Activated T-helper 1 cell treated with anti-CD3 and anti-CD28 coated beads, Interleukin-12 subunit alpha, Interleukin-12 subunit beta, Interleukin-2, Interleukin-4 antibody, amounts not matched to agents 30 ng/mL and 10 ng/mL and 1 ng/mL, durations not matched to agents 14 hours and 24 hours and 36 hours (primary cell): Measurements from ENCODE around the gene PSMD13. TPM values are rescaled to one million over a fixed set of nuclear protein-coding genes. Genes with fewer than 3 reads are reported as not detected.

ENCODE experiments used
- DNase-seq: peaks from one replicate; pipeline ENCODE4 v3.0.0; 2021; ENCODE audit warnings: low spot score
- H3K27ac Mint-ChIP-seq: one replicate; pipeline ENCODE4 v1.8.0; 2021; ENCODE audit warnings: mild to moderate bottlenecking, mixed read lengths
- H3K27me3 Mint-ChIP-seq: one replicate; pipeline ENCODE4 v1.8.0; 2022; ENCODE audit warnings: mild to moderate bottlenecking, moderate library complexity, mixed read lengths; ENCODE audit not compliant: insufficient read depth
- H3K36me3 Mint-ChIP-seq: one replicate; pipeline ENCODE4 v1.8.0; 2021; ENCODE audit warnings: low read depth, mixed read lengths
- H3K4me1 Mint-ChIP-seq: one replicate; pipeline ENCODE4 v1.8.0; 2021; ENCODE audit warnings: low read depth, mixed read lengths
- H3K4me3 Mint-ChIP-seq: one replicate; pipeline ENCODE4 v1.8.0; 2021; ENCODE audit warnings: mild to moderate bottlenecking, moderate library complexity, mixed read lengths
- H3K9me3 Mint-ChIP-seq: one replicate; pipeline ENCODE4 v1.8.0; 2021; ENCODE audit warnings: mixed read lengths
- intact Hi-C: fragments of 100-400 bp; cut with micrococcal nuclease; formaldehyde crosslinking; loops from one replicate; pipeline ENCODE4 v1.15.1; 2024
- total RNA-seq: library from RNA; stranded (reverse); gene quantifications from 2 replicates; pipeline ENCODE4 v1.2.3, GENCODE V29; 2022

Gene PSMD13
- total RNA-seq, 1 donor from 2014 or later: 266 TPM

DNA sequence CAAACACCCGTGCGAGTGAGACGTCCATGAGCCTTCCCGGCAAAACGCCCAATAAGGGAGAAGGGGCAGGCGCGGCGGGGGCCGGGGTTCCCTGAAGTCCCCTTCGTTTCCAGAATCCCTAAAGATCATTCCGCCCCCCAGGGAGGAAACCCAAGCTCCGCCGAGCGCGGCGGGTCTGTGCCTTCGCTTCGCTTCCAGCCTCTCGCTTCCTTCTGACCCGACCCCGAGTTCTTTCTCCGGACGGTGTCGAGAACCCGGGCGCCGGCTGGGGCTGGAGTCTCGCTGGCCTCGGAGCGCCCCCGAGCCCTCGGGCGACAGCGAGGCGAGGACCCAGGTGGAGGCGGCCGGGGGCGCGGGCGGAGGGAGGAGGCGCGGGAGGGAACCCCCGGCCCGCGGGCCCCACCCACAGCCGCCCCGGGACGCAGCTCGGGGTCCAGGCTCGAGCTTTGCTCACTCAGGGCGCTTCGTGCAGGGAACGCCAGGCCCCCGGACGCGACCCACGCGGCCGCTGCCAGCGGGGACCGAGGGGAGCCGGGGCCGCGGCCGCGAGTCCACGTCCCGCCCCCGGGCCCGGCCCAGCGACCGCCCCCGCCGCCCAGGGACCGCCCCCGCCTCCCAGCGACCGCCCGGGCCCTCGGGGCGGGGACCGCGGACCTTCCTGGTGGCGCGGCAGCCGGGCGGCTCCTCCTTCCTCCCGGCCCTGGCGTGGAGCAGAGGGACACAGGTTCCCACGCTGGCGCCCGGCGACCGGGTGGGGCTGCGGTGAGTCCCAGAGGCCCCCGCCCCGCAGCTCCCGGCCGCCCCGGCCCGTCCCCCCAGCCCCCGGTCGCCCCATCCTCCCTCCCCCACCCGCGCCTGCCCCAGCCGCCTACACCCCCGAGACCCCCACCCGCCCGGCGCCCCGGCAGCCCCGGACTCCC, 52.0 kb downstream of the PSMD13 start, which contains the start of gene PGGHG:
Gene PGGHG (plus strand): TSS at position 649 of the 920 bp plus-strand sequence. CDS start 691 bp downstream, outside the sequence.
- DNase-seq: peak; percentile 68
- Mint-ChIP-seq H3K4me1 (peaks cover 35% of the 10 kb centered on the region), H3K4me3 (peak within 1 kb of the TSS; percentile 95), H3K9me3 (no peaks in the 10 kb centered on the region), H3K27ac (peak within 1 kb of the TSS; percentile 98), H3K36me3 (peaks cover 15% of the 10 kb centered on the region), H3K27me3 (peaks cover 6% of the 10 kb centered on the region)
- intact Hi-C loops: loop anchor here (2.0 to 5.0 kb wide), 5 partner anchors 20 to 69 kb away; partner anchors contain the start of genes PSMD13 and SIRT3

DNA sequence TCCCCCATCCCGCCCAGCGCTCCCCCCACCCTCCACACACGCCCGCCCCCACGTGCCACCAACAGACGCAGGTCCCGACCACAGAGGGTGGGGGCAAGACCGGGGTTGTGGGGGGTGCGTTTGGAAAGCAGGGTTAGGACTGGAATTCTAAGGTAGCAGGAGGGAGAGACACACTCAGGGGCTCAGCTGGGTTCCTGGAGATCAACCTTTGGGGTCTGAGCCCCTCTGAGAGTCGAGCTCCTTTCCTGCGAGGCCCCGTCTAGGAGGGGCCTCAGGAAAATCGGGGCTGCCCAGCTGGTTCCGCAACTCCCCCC, 52.6 kb downstream of the PSMD13 start:
- peaks cover 15% of the 10 kb centered on the region for H3K36me3 Mint-ChIP-seq
- DNase-seq: no peak

DNA sequence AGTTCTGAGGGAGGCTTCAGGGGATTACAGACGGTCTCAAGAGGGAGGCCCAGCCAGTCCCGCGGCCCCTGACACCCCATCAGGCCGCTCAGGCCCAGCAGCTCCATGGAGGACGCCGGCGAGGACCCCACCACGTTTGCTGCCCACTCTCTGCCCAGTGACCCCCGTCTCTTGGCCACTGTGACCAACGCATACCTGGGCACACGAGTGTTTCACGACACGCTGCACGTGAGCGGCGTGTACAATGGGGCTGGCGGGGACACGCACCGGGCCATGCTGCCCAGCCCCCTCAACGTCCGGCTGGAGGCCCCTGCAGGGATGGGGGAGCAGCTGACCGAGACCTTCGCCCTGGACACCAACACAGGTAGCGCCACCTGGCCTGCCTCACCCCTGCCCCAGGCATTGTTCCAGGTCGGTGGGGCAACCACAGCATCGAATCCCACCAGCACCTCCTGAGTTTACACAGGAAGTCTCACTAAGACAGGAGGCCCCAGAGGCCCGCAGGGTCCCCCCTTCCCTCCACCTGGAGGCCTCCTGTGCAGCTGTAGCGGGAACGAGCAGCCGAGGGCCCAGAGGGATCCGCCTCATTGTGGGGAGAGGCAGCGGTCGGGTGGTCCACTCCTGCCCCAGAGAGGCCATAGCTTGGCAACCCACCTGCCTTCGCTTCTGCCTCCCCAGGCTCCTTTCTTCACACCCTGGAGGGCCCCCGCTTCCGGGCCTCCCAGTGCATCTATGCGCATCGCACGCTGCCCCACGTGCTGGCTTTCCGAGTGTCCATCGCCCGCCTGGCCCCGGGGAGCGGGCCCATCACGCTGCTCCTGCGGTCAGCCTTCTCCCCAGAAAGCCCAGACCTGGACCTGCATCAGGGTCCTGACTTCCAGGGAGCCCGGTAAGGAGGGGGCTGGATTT, 53.2 kb downstream of the PSMD13 start:
- Mint-ChIP-seq H3K27ac (peak overlapping the region; percentile 65), H3K36me3 (peaks cover 15% of the 10 kb centered on the region), H3K27me3 (peaks cover 6% of the 10 kb centered on the region), H3K4me1 (peaks cover 33% of the 10 kb centered on the region), H3K9me3 (no peaks in the 10 kb centered on the region), H3K4me3 (peak overlapping the region; percentile 71)
- no peak for DNase-seq
- intact Hi-C loops: loop anchor here (2.0 to 5.0 kb wide), 5 partner anchors 19 to 67 kb away; partner anchors contain the start of genes PSMD13 and SIRT3

More for the DNA sequence above, 52.6 kb downstream of the PSMD13 start:
- Mint-ChIP-seq H3K27ac (peak overlapping the region; percentile 55), H3K4me3 (peak overlapping the region; percentile 71), H3K4me1 (peaks cover 33% of the 10 kb centered on the region), H3K9me3 (no peaks in the 10 kb centered on the region), H3K27me3 (peaks cover 6% of the 10 kb centered on the region)
- intact Hi-C loops: loop anchor here (2.0 to 5.0 kb wide), 5 partner anchors 19 to 68 kb away; partner anchors contain the start of genes PSMD13 and SIRT3

DNA sequence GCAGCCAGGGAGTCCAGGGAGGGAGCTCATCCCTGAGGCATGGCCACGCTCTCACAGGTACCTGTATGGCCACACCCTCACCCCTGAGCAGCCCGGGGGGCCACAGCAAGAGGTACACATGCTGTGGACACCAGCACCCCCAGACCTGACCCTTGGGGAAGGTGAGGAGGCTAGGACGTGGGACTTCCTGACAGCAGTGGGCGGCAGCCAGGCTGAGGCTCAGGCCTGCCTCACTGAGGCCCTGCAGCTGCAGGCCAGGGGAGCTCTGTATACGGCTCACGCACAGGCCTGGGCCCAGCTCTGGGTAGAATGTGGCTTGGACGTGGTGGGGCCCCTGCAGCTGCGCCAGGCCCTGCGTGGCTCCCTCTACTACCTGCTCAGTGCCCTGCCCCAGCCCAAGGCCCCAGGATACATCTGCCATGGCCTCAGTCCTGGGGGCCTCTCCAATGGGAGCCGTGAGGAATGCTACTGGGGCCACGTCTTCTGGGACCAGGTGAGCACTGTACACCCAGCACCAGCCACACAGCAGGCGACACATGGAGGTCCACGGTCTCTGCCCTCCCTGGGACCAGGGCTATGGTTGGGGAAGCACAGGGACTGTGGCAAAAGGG, 54.0 kb downstream of the PSMD13 start:
- H3K27me3 Mint-ChIP-seq: peaks cover 6% of the 10 kb centered on the region
- H3K36me3 Mint-ChIP-seq: peaks cover 11% of the 10 kb centered on the region
- H3K4me1 Mint-ChIP-seq: peaks cover 29% of the 10 kb centered on the region
- DNase-seq: no peak
- H3K27ac Mint-ChIP-seq: peak overlapping the region; percentile 44
- no peaks in the 10 kb centered on the region for H3K9me3 Mint-ChIP-seq
- intact Hi-C loops: no loop called here
- peak overlapping the region; percentile 71 for H3K4me3 Mint-ChIP-seq

DNA sequence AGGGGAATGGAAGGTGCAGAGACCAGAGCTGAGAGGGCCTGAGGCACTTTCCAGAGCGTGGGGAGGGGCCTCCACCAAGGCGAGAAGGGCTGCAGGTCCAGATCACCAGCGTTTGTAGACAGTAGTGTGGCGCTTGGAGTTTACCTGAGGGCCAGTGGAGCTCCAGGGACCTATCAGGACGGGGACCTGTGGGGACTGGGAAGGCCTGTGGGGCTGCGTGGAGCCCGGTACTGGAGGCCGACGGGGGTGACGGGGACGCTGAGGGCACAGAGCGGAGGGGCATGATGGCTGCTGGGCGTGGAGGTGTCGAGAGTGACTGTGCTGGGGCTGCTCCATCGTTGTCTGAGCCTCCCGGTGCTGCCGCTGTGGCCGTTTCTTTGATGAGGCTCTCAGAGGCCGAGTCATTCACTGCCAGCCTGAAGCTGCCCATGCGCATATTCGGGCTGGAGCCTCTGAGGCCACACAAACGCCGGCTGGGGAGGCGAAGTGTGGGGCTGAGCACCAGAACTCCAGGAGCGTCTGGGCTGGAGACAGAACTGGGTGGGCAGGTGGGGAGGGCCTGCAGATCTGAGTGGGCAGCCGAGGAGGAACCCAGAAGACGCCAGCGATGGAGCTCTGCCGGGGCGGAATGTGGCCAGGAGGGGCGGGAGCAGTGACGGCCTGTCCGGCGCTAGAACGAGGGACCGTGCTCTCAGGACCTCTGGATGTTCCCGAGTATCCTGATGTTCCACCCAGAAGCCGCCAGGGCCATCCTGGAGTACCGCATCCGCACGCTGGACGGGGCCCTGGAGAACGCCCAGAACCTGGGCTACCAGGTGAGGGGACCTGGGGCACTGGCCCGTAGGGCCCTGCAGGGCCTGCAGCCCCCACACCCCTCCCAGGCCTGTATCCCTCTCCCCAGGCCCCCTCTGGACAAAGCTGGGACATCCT, 54.8 kb downstream of the PSMD13 start:
- no peaks in the 10 kb centered on the region for H3K9me3 Mint-ChIP-seq
- H3K36me3 Mint-ChIP-seq: peaks cover 11% of the 10 kb centered on the region
- intact Hi-C loops: no loop called here
- peak overlapping the region; percentile 44 for H3K27ac Mint-ChIP-seq
- H3K4me3 Mint-ChIP-seq: peak overlapping the region; percentile 71
- peaks cover 21% of the 10 kb centered on the region for H3K4me1 Mint-ChIP-seq
- DNase-seq: no peak
- peaks cover 6% of the 10 kb centered on the region for H3K27me3 Mint-ChIP-seq

DNA sequence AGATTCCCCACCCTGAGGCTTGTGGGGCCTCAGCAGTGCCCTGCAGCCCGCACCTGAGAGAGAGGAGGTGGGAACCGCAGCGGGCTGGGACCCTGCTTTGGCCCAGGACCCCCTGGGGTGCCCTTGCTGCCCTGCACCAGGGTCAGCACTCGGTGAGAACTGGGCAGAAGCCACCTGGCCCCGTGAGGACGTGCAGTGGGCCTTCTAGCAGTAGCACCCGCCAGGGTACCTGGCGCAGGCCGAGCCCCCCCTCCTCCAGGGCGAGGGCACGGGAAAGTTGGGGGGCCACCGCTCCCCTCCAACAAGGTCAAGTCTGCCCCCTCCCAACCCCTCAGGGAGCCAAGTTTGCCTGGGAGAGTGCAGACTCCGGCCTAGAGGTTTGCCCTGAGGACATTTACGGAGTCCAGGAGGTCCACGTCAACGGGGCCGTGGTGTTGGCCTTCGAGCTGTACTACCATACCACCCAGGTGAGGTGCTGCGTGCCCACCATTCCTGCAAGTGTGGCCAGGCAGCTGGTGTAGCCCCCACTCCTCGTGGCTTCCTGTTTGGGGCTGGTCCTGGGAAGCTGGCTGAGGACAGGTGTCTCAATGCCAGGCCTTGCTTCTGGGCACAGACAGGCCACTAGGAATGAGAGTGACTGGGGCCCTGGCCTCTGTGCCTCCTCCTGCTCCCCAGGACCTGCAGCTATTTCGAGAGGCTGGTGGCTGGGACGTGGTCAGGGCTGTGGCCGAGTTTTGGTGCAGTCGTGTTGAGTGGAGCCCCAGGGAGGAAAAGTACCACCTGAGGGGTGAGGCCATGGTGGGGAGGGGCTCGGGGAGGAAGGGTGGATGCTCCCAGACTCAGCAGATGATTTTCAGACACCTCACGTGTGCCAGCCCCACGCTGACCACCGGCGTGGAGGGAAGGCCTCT, 55.7 kb downstream of the PSMD13 start:
- Mint-ChIP-seq H3K9me3 (no peaks in the 10 kb centered on the region), H3K4me3 (no peak overlapping the region), H3K27ac (no peak overlapping the region), H3K4me1 (peaks cover 16% of the 10 kb centered on the region), H3K27me3 (peaks cover 2% of the 10 kb centered on the region), H3K36me3 (peaks cover 11% of the 10 kb centered on the region)
- intact Hi-C loops: no loop called here
- DNase-seq: no peak

DNA sequence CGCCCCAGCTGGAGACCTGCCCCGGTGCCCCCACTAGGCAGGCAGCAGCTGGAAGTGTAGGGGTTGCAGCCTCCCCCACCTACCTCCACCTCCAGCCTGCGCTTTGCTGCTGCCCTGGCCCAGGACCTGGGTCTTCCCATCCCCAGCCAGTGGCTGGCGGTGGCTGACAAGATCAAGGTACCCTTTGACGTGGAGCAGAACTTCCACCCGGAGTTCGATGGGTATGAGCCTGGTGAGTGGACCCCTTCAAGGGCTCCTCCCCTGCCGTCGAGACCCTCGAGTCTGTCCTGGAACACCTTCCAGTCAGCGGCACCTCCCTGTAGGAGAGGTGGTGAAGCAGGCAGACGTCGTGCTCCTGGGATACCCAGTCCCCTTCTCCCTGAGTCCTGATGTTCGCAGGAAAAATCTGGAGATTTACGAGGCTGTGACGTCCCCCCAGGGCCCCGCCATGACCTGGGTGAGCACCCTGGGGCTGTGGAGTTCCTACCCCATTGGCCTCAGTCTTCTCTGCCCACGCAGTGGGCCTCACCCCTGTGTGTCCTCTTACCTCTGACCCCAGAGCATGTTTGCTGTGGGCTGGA, 56.6 kb downstream of the PSMD13 start:
- intact Hi-C loops: no loop called here
- peaks cover 1% of the 10 kb centered on the region for H3K27me3 Mint-ChIP-seq
- peaks cover 8% of the 10 kb centered on the region for H3K36me3 Mint-ChIP-seq
- H3K4me3 Mint-ChIP-seq: no peak overlapping the region
- peaks cover 15% of the 10 kb centered on the region for H3K4me1 Mint-ChIP-seq
- H3K27ac Mint-ChIP-seq: no peak overlapping the region
- no peak for DNase-seq
- H3K9me3 Mint-ChIP-seq: no peaks in the 10 kb centered on the region

DNA sequence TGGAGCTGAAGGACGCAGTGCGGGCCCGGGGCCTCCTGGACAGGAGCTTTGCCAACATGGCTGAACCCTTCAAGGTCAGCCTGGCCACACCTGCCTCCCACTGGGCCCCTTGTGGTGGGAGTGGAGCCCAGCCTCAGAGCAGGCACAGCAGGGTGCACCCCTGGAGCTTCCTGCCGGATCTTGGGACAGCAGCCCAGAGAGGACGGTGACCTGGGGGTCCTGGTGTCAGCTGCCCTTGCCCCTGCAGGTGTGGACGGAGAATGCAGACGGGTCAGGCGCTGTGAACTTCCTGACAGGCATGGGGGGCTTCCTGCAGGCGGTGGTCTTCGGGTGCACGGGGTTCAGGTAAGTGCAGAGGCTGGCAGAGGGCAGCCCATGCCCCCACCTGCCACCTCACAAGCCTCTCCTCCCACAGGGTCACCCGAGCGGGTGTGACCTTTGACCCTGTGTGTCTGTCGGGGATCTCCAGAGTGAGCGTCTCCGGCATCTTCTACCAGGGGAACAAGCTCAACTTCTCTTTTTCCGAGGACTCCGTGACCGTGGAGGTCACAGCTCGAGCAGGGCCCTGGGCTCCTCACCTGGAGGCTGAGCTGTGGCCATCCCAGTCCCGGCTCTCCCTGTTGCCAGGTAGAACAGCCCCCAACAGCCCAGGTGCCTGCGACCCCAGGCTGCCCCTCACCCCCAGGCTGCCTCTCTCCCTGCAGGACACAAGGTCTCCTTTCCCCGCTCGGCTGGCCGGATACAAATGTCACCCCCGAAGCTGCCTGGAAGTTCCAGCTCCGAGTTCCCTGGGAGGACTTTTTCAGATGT, 57.3 kb downstream of the PSMD13 start:
- no peak overlapping the region for H3K4me3 Mint-ChIP-seq
- H3K27ac Mint-ChIP-seq: no peak overlapping the region
- no peaks in the 10 kb centered on the region for H3K9me3 Mint-ChIP-seq
- H3K36me3 Mint-ChIP-seq: peaks cover 8% of the 10 kb centered on the region
- intact Hi-C loops: no loop called here
- peaks cover 15% of the 10 kb centered on the region for H3K4me1 Mint-ChIP-seq
- no peak for DNase-seq
- peaks cover 1% of the 10 kb centered on the region for H3K27me3 Mint-ChIP-seq

DNA sequence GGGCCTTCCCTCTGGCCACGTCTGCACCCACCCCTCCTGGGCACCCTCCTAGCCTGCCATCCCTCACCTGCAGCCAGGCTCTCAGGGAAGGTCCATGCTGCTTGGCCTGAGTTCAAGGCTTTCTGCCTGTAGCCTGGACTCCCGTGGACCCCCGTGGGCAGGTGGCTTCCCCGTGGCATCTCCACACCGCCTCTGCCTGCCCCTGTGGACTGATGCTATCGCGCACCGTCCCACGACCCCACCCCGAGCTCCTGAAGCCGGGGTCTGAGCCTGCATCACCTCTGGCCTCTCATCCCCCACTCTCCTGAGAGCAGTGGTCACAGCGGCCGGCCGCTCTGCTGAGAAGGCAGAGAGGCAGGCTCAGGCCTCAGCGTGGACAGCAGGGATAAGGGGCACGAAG, 58.0 kb downstream of the PSMD13 start:
- Mint-ChIP-seq H3K4me1 (peaks cover 15% of the 10 kb centered on the region), H3K36me3 (peaks cover 8% of the 10 kb centered on the region), H3K27ac (no peak overlapping the region), H3K27me3 (peaks cover 1% of the 10 kb centered on the region), H3K9me3 (no peaks in the 10 kb centered on the region), H3K4me3 (no peak overlapping the region)
- intact Hi-C loops: no loop called here
- DNase-seq: no peak
